IPS-20b (cell line): ENCODE data around the gene EDEM2.

Experiments used
- H3K27ac ChIP-seq: one replicate; pipeline ENCODE4 v1.5.1; 2013; ENCODE audit warnings: low read length
- H3K27me3 ChIP-seq: 2 replicates; pipeline ENCODE4 v1.6.1; 2013; ENCODE audit warnings: mild to moderate bottlenecking, low read length, inconsistent platforms; ENCODE audit not compliant: insufficient read depth
- H3K36me3 ChIP-seq: 2 replicates; pipeline ENCODE4 v1.6.1; 2013; ENCODE audit warnings: low read depth, mild to moderate bottlenecking, inconsistent platforms, low read length, moderate library complexity; ENCODE audit not compliant: insufficient read depth
- H3K4me1 ChIP-seq: 2 replicates; pipeline ENCODE4 v1.6.1; 2013; ENCODE audit warnings: mild to moderate bottlenecking, control low read depth, inconsistent platforms, low read length, moderate library complexity; ENCODE audit not compliant: insufficient read depth
- H3K4me3 ChIP-seq: 2 replicates; pipeline ENCODE4 v1.5.1; 2013; ENCODE audit warnings: mild to moderate bottlenecking, low read length, inconsistent platforms
- H3K9ac ChIP-seq: 2 replicates; pipeline ENCODE4 v1.6.1; 2013; ENCODE audit warnings: low read depth, mild to moderate bottlenecking, inconsistent platforms, low read length, moderate library complexity
- H3K9me3 ChIP-seq: 2 replicates; pipeline ENCODE4 v1.6.1; 2013; ENCODE audit warnings: mild to moderate bottlenecking, low read depth, low read length, inconsistent platforms; ENCODE audit not compliant: insufficient read depth

The EDEM2 gene

DNA sequence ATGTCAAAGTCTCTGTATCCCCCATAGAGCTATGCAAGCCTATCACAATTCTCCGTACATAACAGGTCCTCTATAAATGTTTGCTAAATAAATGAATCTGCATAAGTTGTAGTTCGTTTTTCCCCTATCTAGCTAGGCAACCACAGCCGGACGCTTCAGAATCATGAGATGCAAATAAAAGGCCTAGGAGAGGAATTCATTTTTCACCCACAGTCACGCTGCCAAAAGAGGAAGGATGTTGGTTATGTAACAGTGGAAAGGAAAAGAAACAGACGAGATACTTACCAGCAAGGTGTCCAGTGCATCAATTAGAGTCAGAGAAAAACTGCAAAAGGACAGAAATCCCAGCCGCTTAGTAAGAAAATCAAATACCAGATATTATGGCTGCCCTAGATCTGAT is 2.4 kb downstream of the EDEM2 start:
- H3K4me3 ChIP-seq, result no peak overlapping the region
- no peaks in the 10 kb centered on the region for H3K9me3 ChIP-seq
- no peak overlapping the region for H3K27ac ChIP-seq
- H3K9ac ChIP-seq, result no peak overlapping the region
- no peaks in the 10 kb centered on the region for H3K27me3 ChIP-seq
- H3K36me3 ChIP-seq, result peaks cover 33% of the 10 kb centered on the region
- peaks cover 11% of the 10 kb centered on the region; the same call in 1 of the 2 replicates for H3K4me1 ChIP-seq

DNA sequence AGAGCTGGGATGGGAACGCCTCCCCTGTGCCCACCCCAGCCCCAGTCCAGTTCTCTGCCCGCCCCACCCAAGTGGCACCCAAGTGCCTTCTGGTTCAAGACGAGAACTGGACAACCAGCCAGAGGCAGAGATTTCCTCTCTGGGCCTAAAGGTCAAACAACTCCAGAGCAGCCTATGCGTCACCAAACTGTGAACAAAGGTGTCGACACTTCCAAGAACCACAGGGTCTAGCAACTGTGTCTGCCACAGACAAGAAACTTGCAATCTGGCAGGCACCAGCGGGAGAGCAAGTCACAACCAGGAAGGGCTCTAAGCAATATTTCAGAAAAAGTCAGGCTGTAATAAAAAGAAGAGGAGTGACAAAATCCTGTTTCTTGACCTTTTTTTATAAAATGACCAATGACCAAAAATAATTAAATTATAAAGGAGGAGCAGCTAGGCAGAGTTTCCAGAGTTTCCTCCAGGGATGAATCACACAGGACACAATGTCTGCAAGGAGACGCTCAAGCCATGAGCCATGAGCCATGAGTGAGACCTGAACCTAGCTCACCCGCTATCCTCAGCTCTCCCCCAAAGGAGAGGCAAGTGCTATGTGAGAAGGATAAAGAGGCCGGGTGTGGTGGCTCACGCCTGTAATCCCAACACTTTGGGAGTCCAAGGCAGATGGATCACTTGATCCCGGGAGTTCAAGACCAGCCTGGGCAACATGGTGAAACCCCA is 11.1 kb downstream of the EDEM2 start:
- no peaks in the 10 kb centered on the region for H3K4me1 ChIP-seq
- H3K9me3 ChIP-seq, result no peaks in the 10 kb centered on the region
- H3K27ac ChIP-seq, result no peak overlapping the region
- H3K9ac ChIP-seq, result no peak overlapping the region
- H3K27me3 ChIP-seq, result no peaks in the 10 kb centered on the region
- no peak overlapping the region for H3K4me3 ChIP-seq
- H3K36me3 ChIP-seq, result peaks cover 62% of the 10 kb centered on the region

DNA sequence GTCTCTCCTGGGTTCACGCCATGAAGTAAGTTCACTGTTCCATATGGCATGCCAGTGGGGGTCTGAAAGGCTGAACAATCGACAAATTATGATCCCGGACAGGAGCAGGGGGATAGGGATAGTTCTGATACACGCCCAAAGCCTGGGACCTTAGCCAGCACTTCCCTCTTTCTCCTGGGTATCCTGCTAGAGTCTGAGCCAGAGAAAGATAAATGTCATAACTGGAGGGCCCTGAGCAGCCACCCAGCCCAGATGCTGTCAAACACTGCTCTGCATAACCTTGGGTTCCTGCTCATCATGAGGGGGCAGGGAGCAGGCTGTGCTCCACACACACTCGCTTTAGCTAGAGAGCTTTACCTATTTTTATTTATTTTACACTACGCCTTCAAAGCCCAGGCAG is 12.3 kb downstream of the EDEM2 start:
- Histone ChIP-seq H3K9me3 (no peaks in the 10 kb centered on the region), H3K27ac (no peak overlapping the region), H3K36me3 (peaks cover 59% of the 10 kb centered on the region), H3K27me3 (no peaks in the 10 kb centered on the region), H3K4me3 (no peak overlapping the region), H3K9ac (no peak overlapping the region), H3K4me1 (no peaks in the 10 kb centered on the region)

DNA sequence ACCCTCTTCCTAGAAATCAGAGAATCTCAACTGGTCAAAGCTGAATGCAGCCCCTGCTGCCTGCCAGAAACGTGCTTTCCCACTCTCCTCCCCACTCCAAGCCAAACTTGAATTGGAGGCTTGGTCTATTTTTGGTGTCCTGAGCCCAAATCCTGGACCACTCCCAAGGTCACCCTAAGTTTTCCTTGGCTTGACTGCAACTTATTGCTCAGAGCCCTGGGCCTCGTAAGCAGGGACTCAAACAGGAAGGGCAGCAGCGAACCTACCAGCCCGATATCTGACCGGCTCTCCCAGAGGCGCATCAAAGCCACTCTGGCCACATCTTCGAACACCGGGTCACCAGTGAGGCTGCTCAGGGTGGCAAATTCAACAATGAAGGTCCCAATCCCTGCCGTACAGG is 12.7 kb downstream of the EDEM2 start:
- Histone ChIP-seq H3K9me3 (no peaks in the 10 kb centered on the region), H3K4me1 (no peaks in the 10 kb centered on the region), H3K27ac (no peak overlapping the region), H3K27me3 (no peaks in the 10 kb centered on the region), H3K4me3 (no peak overlapping the region), H3K9ac (no peak overlapping the region), H3K36me3 (peaks cover 61% of the 10 kb centered on the region)

DNA sequence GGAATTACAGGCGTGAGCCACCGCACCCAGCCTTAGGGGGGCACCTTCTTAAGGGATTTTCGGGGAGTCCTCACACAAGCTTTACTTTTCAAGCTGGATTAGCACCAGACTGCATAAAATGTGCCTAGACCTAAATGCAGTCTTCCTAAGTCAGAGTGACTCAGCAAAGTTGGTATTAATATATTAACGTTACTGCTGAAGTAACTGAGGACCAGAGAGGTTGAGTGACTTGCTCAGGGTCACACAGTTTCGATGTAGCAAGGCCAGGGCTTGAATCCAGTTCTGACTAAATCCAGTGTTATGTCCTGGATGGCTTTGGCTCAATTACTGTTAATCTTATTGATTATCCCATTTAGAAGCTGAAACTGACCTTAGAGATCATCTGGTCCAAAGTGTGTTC is 13.4 kb downstream of the EDEM2 start:
- Histone ChIP-seq H3K27me3 (no peaks in the 10 kb centered on the region), H3K4me3 (no peak overlapping the region), H3K9me3 (no peaks in the 10 kb centered on the region), H3K27ac (no peak overlapping the region), H3K9ac (no peak overlapping the region), H3K36me3 (peaks cover 61% of the 10 kb centered on the region), H3K4me1 (no peaks in the 10 kb centered on the region)

DNA sequence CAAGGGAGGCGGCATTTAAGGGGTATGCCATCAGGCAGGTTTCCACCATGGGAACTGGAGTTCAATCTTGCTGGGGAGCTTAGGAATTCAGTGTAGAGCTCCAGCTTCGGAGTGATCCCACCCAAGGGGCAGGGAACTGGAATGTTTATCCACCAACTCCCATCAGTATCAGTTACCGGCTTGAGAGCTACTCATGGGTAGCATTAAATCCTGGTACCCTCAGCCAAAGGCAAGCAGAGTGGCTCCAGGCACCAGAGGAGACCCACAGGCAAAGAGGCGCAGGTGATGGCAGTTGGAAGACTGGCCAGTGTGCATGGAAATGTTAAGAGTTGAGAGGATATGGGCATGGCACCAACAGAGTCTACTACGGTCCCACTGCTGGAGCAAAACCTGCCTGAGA is 14.1 kb downstream of the EDEM2 start:
- Histone ChIP-seq H3K4me1 (no peaks in the 10 kb centered on the region), H3K27ac (no peak overlapping the region), H3K36me3 (peaks cover 60% of the 10 kb centered on the region)

DNA sequence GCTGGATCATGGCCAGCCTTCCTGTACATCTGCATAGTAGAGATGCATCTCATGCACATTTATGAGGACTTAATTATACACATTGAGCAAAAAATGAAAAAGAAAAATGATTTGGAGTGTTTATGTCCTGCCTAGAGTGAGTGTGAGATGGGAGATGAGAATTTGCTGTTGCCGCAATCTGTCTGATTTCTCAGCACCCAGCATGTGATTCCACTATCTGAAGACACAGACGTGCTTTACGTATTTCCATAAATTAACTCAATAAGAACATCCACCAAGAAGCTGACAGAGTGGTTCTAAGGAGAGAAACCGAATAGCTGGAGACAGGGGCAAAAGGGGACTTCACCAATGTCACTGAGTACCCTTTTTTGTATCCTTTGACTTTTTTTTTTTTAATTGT is 15.2 kb downstream of the EDEM2 start:
- no peaks in the 10 kb centered on the region for H3K9me3 ChIP-seq
- no peak overlapping the region for H3K9ac ChIP-seq
- H3K4me1 ChIP-seq, result no peaks in the 10 kb centered on the region
- H3K36me3 ChIP-seq, result peaks cover 57% of the 10 kb centered on the region
- H3K27me3 ChIP-seq, result no peaks in the 10 kb centered on the region
- no peak overlapping the region for H3K27ac ChIP-seq
- H3K4me3 ChIP-seq, result no peak overlapping the region

More for the DNA sequence above, 14.1 kb downstream of the EDEM2 start:
- H3K9ac ChIP-seq, result no peak overlapping the region
- no peak overlapping the region for H3K4me3 ChIP-seq
- no peaks in the 10 kb centered on the region for H3K9me3 ChIP-seq
- H3K27me3 ChIP-seq, result no peaks in the 10 kb centered on the region

DNA sequence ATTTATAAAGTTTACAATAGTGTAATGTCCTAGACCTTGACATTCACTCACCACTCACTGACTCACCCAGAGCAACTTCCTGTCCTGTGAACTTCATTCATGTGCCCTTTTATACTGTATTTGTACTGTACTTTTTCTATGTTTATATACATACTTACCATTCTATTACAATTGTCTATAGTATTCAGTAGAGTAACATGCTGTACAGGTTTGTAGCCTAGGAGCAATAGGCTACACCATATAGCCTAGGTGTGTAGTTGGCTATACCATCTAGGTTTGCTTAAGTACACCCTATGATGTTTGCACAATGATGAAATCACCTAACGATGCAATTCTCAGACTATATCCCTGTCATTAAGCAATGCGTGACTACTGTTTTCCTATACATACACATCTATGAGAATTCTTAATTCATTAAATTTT is 17.5 kb downstream of the EDEM2 start:
- no peaks in the 10 kb centered on the region for H3K4me1 ChIP-seq
- no peak overlapping the region for H3K4me3 ChIP-seq
- H3K27me3 ChIP-seq, result no peaks in the 10 kb centered on the region
- no peaks in the 10 kb centered on the region for H3K9me3 ChIP-seq
- H3K27ac ChIP-seq, result no peak overlapping the region
- peaks cover 62% of the 10 kb centered on the region for H3K36me3 ChIP-seq
- no peak overlapping the region for H3K9ac ChIP-seq

DNA sequence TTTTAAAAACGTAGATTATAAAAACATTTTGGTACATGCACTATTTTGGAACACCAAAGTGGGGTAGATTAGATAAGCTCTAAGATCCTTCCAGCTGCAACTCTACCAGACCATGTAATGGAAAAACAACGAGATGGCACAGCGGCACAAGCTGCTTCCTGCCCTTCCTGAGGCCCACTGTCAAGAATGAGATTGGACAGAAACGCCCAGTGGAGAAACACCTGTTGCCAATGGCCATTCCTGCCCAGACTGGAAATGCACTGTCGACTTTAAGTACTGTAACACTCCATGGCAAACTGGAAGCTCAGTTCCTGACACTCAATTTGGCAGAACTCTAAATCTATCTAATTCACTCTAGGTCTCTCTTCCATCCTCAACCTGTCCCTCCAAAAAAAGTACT is 21.4 kb downstream of the EDEM2 start:
- Histone ChIP-seq H3K9me3 (no peaks in the 10 kb centered on the region), H3K27me3 (no peaks in the 10 kb centered on the region), H3K27ac (no peak overlapping the region), H3K4me1 (no peaks in the 10 kb centered on the region), H3K9ac (no peak overlapping the region), H3K4me3 (no peak overlapping the region), H3K36me3 (peaks cover 62% of the 10 kb centered on the region)

DNA sequence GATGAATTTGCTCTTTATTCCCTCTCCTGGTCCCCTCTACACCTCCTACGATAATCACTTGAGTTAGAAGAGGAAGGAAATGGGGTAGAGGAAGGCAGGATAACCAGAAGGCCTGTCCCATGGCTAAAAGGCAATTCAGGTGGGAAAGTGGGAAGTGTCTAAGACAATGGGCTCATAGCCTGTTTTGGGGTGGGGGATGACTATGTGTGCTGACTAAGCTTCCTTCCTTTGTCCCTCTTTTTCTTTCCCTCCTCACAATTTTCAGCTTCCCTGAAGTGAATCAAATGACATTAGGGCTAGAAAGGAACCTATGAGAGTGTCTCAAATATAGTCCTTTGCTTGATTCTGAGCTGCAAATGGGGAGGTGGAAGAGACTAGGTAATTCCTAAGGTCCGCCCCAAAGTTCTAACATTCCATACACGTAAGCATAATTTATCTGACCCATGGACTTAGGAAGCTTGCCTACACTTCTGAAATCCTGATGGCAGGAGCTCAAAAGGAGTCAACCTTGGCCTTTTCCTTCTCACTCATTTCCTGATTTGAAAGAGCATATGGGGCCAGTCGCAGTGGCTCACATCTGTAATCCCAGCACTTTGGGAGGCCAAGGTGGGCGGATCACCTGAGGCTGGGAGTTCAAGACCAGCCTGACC is 24.3 kb downstream of the EDEM2 start:
- Histone ChIP-seq H3K4me1 (no peaks in the 10 kb centered on the region), H3K4me3 (no peak overlapping the region), H3K9ac (no peak overlapping the region), H3K27me3 (no peaks in the 10 kb centered on the region), H3K36me3 (peaks cover 68% of the 10 kb centered on the region), H3K27ac (no peak overlapping the region), H3K9me3 (no peaks in the 10 kb centered on the region)

DNA sequence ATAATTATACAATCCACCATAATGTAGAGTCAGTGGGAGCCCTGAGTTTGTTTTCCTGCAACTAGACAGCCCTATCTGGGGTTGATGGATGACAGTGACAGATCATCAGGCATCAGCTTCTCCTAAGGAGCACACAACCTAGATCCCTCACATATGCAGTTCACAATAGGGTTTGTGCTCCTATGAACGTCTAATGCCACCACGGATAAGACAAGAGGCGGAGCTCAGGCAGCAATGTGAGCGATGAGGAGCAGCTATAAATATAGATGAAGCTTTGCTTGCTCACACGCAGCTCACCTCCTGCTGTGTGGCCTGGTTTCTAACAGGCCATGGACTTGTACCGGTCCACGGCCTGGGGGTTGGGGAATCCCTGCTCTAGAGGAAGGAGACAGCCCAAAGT is 25.9 kb downstream of the EDEM2 start:
- no peaks in the 10 kb centered on the region for H3K4me1 ChIP-seq
- no peaks in the 10 kb centered on the region for H3K9me3 ChIP-seq
- no peaks in the 10 kb centered on the region for H3K27me3 ChIP-seq
- no peak overlapping the region for H3K27ac ChIP-seq
- peaks cover 67% of the 10 kb centered on the region for H3K36me3 ChIP-seq
- no peak overlapping the region for H3K9ac ChIP-seq
- no peak overlapping the region for H3K4me3 ChIP-seq

DNA sequence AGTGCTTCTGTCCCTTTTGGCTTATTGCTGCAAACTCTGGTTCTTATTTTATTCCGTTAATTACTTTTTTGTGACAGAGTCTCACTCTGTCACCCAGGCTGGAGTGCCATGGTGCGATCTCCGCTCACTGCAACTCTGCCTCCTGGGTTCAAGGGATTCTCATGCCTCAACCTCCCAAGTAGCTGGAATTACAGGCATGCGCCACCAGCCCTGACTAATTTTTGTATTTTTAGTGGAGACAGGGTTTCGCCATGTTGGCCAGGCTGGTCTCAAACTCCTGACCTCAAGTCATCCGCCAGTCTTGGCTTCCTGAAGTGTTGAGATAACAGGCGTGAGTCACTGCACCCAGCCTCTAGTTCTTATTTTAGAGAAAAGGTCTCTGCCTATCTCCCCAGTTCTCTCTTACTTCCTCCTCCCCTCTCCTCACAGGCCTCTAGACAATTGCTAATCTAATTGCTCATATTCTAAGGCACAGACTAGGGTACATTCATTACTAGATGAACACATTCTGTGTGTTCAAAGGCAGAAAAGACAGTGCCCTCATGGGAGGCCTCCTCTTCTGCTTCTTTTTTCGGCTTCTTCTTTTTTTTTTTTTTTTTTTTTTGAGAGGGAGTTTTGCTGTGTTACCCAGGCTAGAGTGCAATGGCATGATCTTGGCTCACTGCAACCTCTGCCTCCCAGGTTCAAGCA is 27.0 kb downstream of the EDEM2 start:
- H3K4me3 ChIP-seq, result no peak overlapping the region
- no peaks in the 10 kb centered on the region for H3K27me3 ChIP-seq
- H3K9ac ChIP-seq, result no peak overlapping the region
- H3K27ac ChIP-seq, result no peak overlapping the region
- H3K9me3 ChIP-seq, result no peaks in the 10 kb centered on the region
- peaks cover 70% of the 10 kb centered on the region for H3K36me3 ChIP-seq
- H3K4me1 ChIP-seq, result no peaks in the 10 kb centered on the region
